Fibroblast of skin of left biceps (primary cell): Measurements from ENCODE around the gene SPTBN1.
A peak's percentile ranks its signal among the peaks of the same experiment; 100 is the strongest.

Experiments
- DNase-seq, 2 experiments: peaks; one replicate each; pipeline ENCODE4 v3.0.0-alpha.2; 2013; ENCODE audit warnings: low read depth in 2 of 2

Gene SPTBN1

DNA sequence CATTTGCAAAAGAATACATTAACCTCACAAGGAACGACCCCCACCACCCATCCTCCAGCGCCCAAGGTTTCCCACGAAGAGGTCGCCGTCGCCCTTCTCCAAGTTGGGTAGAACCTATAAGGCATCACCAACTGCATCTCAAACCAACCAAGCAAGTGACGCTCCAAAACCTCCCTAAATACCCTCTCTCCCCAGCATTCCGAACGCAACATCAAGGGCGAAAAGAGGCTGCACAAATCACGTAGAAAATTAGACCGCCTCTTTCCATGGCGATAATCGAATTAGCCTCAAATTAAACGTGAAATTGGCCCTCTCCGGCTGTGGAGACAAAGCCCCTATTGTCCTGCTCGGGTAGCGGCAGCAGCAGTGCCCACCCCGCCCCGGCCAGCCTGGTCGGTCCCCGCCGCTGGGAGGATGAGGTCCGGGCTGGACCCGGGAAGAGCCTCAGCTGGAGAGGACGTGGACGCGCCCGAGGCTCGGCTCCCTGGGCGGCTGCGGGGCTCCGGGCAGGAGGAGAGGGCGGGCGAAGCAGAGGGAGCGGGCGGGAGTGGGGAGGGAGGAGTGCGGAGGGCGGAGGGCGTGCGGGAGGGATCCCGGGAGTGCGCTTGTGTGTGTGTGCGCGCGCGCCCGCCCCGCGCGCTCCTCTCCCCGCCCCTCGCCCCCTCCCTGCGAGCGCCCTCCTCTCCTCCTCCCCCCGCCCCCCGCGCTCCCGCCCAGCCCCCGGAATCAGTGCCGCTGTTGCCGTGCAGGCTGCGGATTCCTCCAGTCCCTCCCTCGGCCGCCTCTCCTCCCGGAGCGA, at the start of gene SPTBN1:
SPTBN1 (plus strand) TSS at position 765 of the 799 bp plus-strand sequence. CDS start 70,092 bp downstream, outside the sequence.
- peak; percentile 75 to 78 for DNase-seq

DNA sequence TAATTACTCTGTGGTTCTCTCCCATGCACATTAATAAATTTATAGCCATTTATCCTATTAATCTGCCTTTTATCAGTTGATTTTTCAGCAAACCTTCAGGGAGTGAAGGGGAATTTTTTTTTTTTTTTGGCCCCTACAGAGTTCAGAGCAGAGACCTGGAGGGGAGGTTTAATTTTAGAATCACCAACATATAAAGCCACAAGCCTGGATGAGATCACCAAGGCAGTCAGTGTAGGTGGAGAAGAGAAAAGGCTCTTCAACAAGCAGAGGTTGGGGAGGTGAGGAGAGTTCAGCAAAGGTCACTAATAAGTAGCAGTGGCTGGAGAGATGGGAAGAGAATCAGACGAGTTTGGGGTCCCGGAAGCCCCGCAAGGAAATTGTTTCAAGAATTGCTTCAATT, 48.4 kb upstream of the SPTBN1 start:
- DNase-seq: no peak

- DNase-seq: no peak
These were observed 47.8 kb upstream of the SPTBN1 start for GRCh38 chr2:54408288-54408687.

DNA sequence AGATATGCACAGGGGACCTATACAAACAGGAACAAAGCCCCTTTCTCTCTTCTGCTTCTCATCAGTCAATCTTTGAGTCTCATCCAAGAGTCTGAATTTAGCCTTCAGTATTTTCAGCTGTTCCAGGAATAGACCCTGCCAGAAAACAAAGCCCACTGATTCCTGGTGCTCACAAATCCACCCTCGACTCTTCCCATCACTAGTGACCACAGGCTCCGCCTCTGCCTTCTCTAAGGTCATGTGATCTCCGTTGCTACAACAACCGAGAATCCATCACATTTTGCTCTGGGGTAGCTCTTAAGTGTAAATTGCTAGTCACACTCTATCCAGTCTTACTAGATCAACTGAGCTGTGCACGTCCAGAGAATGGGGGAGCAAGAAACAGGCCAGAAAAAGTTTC, 46.4 kb upstream of the SPTBN1 start:
- no peak for DNase-seq

GRCh38 chr2:54411801-54412354, 44.2 kb upstream of the SPTBN1 start:
- DNase-seq: no peak

GRCh38 chr2:54416166-54416813, 39.8 kb upstream of the SPTBN1 start:
- no peak for DNase-seq

GRCh38 chr2:54416938-54417337, 39.2 kb upstream of the SPTBN1 start:
- DNase-seq: no peak

- no peak for DNase-seq
These were observed 38.5 kb upstream of the SPTBN1 start for GRCh38 chr2:54417577-54417976.

GRCh38 chr2:54419388-54419787, 36.7 kb upstream of the SPTBN1 start:
- no peak for DNase-seq

DNA sequence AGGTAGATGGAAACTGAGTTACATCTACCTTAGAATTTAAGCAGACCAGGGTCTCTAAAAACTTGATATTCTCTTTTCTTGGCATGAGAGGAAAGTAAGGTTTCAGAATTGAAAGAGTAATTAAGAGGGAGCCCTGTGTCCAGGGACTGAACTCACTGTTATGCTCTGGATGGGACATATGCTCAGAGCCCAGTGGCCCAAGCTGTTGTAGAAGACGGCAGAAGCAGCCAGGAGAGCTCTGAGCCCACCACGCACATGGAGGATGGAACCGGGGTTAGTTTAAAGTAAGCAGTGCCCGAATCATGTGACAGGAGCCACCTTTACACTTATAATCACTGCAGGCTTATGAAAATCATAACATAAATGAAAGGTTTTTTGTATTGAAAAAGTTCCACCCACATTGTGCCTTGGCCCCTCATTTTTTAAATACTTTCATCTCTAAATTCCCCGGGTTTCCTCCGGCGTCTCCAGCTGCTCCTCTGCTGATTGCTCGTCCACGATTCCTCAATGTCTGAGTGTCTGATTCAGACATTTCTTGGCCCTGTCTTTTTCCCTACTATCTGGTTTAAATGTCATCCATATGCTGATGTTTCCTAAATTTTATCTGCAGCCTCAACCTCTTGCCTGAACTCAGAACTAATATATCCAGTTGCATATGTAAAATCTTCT, 36.1 kb upstream of the SPTBN1 start:
- no peak for DNase-seq

DNA sequence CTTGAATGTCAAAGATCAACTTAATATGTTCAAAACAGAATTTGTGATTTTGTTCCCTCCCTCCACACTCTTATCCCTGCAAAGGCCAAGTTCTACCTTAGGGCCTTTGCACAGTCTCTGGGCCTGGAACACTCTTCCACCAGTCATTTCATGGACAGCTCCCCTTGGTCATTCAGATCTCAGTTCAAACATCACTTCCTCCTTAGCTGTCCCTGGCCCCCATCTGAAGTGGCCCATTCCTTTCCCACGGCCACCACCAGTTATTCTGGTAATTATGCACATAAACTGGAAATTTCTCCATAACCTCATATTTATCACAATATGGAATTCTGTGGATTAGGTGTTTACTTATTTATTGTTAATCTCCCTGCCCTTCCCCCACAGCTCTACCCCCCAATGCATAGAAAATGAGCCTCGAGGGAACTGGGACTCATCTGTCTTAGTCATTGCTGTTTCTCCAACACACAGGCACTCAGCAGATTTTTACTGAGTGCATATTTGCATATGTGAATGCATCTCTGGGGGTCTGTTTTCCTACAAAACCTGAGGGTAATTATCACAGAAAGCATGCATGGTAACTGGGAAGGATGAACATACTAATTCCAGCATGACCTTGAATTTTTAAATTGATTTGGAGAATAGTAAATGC, 35.5 kb upstream of the SPTBN1 start:
- no peak for DNase-seq

- DNase-seq: no peak
These were observed 34.0 kb upstream of the SPTBN1 start for GRCh38 chr2:54422072-54422581.

DNA sequence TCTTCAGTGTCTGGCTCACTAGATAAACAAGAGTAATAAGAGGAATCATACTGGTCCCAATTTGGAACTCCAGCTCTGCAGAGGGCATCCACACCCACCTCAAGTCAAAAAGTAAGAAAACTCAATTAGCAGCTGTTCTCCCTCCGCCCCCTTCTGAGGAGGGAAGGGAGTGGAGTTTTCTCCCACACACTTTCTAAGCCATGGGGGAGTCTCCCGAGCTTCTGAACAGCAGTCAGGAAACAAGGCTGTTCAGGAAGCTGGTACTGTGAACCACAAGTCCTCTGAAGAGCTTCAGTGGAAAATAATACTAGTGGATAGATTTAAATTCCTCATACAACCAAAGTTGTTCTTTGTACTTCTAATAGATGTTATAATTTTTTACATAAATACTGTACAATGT, 32.9 kb upstream of the SPTBN1 start:
- DNase-seq: no peak

DNA sequence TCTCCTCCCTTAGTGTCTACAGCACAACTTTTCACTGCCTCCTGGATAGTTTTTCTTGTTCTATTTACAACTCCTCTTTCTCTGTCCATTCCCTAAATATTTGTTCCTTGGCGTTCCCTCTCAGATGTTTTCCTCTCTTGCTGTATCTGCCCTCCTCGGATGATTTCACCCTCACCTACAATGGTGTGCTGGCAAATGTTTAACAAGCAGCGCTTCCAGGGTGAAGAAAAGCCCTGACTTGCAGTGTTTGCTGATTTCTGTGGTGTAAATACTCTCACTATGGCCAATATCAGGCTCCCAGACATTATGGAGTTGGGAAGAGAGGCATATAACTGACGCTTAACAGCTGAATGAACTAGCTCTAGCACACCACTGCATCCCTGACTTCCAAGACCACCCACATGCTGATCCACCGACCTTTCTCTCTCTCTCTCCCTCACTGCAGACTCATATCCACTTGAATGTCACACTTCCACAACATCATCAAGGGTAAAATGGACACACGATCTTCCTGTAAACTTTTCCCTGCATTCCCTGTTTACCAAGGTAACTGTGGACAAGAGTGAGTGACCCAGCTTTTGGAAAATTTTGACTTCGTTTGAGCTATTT, 31.5 kb upstream of the SPTBN1 start:
- no peak for DNase-seq

DNA sequence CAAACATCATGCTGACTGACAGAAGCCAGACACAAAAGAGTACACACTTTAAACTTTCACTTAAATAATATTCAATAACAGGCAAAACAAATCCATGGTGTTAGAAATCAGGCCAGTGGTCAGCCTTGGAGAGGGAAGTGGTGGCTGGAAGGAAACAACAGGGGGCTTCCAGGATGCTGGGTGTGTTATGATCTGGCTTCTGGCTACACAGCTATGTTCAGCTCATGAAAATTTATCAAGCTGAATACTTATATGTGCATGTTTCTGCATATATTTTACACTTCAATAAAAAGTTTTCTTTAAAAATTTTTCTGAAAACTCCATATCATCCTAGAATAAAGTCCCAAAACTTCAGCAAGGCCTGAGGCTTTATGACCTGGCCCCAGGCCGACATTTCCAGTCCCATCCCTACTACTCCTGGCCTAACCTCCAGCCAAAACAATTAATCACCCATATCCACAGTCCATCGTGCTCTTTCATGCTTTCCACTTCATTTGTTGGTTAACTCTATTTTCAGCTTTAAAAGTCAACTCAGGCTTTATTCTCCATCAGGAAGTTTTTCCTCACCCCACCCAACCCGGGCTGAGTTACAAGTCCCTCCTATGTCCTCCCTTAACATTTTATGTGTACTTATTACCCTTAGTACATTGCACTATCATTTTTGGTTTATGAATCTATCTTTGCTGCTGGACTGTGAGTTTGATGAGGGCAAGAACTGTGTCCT, 27.9 kb upstream of the SPTBN1 start:
- DNase-seq: no peak

DNA sequence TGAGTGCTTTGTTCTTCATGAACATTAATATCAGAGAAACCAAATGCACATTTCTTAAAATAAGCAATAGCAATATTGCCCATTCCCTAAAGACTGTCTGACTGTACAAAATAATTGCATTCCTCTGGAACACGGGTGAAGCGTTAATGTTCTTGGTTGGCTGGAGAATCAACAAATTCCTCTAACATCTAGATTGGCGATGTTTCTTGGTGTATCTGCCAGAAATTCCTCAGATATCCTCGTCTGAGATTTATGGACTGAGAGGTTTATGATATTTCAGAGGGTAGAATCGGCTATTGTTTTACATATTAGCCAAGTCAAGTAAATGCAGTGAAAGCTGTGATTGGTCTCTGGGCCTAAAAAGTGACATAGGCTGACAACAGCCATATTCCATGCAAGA, 27.1 kb upstream of the SPTBN1 start:
- peak; percentile 78 for DNase-seq

DNA sequence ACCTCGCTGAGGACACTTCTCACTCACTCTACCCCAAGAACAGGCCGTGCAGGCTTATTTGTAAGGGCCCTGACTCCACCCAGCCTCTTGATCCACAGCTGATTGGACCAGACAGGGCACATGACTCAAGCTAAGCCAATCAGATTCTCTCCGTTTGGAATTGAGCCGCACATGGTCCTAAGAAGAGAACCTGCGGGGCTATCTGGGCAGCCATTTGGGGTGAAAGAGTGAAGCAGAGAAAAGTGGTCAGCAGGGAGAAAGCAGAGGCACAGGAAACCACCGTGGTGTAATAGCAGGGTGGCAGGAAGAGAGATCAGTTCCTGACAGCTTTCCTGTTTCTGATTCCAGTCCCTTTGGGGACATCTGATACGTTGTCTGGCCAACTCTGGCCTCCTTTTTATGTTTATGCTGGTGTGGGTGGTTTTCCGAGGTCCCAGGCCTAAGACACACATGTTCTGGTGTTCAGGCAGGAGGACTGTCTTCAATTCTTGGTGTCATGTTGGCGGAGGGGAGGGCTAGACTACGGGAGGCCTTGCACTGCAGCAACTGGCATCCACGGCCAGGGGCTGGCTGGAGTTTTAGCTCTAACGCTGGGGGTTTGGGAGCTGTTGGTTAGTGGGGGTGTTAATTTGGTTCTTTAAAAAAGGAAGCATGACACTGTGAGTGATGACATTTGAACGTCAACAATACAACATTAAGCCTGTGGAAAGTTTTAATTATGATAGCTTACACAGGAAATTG, 26.1 kb upstream of the SPTBN1 start:
- no peak for DNase-seq

DNA sequence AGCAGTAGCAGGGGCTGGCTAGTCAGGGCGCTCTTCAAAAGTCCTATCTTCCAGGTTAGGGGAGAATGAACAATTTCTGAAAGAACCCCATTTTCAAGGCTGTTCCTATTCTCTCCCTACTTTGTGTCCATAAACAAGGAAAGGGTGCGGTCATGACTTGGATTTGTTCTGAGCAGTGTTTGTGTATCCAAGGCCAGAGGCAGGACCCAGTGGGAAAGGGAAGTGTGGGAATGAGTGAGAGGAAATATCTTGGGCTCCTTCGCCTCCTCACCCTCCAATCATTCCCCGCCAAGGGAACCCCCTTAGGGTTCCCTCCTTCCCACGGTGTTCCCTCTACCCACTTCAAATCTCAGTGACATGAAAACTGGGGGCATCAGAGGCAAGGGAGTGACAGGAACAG, 25.5 kb upstream of the SPTBN1 start:
- DNase-seq: no peak

GRCh38 chr2:54432251-54433015, 23.7 kb upstream of the SPTBN1 start:
- no peak for DNase-seq
